HG02759 (cell line): ENCODE results near the gene OR10H1.
"Not testable (repeated sequence)": the region's sequence is repeated elsewhere in the genome, so short reads cannot be mapped to it uniquely, and the experiment has no call there.

Experiments
- ATAC-seq: cut with Tn5 transposase; IDR thresholded peaks from one replicate; pipeline ENCODE4 v1.9.1; 2021; ENCODE audit warnings: mild to moderate bottlenecking, moderate library complexity; ENCODE audit not compliant: unreplicated experiment

OR10H1 gene

GRCh38 chr19:15775249-15775648, 40.2 kb downstream of the OR10H1 start:
- ATAC-seq: no peak

GRCh38 chr19:15774159-15774558, 41.3 kb downstream of the OR10H1 start:
- ATAC-seq: not testable (repeated sequence)

GRCh38 chr19:15769586-15769985, 45.9 kb downstream of the OR10H1 start:
- ATAC-seq: no peak

GRCh38 chr19:15759962-15760565, 55.4 kb downstream of the OR10H1 start:
- ATAC-seq: no peak

- no peak for ATAC-seq
These were observed 57.1 kb downstream of the OR10H1 start for GRCh38 chr19:15758379-15758778.
